Prostate gland (tissue), 2 donors: ENCODE measurements around the gene SPATA6L. TPM values are rescaled to one million over a fixed set of nuclear protein-coding genes. Genes with fewer than 3 reads are reported as not detected.

Experiments used
- DNase-seq: peaks from one replicate; pipeline ENCODE4 v3.0.0-alpha.2; 2019; ENCODE audit warnings: low spot score
- H3K27ac ChIP-seq, 2 donors: fragments of 200-600 bp; sonication (generic); 2 replicates each; pipeline ENCODE4 v1.5.1; 2017 to 2019
- H3K27me3 ChIP-seq: fragments of 200-600 bp; sonication (generic); replicated peaks from 2 replicates; pipeline ENCODE4 v1.5.1; 2019; ENCODE audit not compliant: insufficient read depth
- H3K36me3 ChIP-seq, 2 donors: fragments of 200-600 bp; sonication (generic); 1 replicate in 1 of 2; 2 replicates in 1 of 2; pipeline versions ENCODE4 v1.5.1 to v1.8.1; 2017 to 2019
- H3K4me1 ChIP-seq: fragments of 200-600 bp; sonication (generic); replicated peaks from 2 replicates; pipeline ENCODE4 v1.5.1; 2019
- H3K4me3 ChIP-seq, 2 donors: fragments of 200-600 bp; sonication (generic); 2 replicates each; pipeline ENCODE4 v1.5.1; 2017 to 2019
- H3K9me3 ChIP-seq: fragments of 200-600 bp; sonication (generic); 2 replicates; pipeline ENCODE4 v1.5.1; 2017
- POLR2A ChIP-seq: fragments of 450-650 bp; IDR thresholded peaks from one replicate; pipeline ENCODE4 v1.6.1; 2016; ENCODE audit warnings: antibody characterized with exemption, mild to moderate bottlenecking
- POLR2AphosphoS5 ChIP-seq: sonication (generic); formaldehyde crosslinking; IDR thresholded peaks from one replicate; pipeline ENCODE4 v1.6.1; 2017; ENCODE audit warnings: antibody characterized with exemption
- WGBS: methylation state at CpG from one replicate; pipeline ENCODE4 v1.1.5; 2018; 5-methylcytosine and 5-hydroxymethylcytosine counted together
- intact Hi-C: fragments of 100-400 bp; cut with DNase I; formaldehyde crosslinking; loops from one replicate; pipeline ENCODE4 v1.14.2; 2022
- total RNA-seq, 2 donors: library from RNA; depleted of rRNA; stranded (reverse); fragments of >200 nt; gene quantifications; one replicate each; pipeline ENCODE4 v1.1.0, GENCODE V29; 2016
- TF ChIP-seq, protein P1 (sequence below), 4 experiments: fragments of 200-600 bp in 2 of 4; fragments of 450-650 bp in 2 of 4; sonication (generic) in 2 of 4; IDR thresholded peaks; 1 replicate in 3 of 4; 2 replicates in 1 of 4; pipeline ENCODE4 v1.5.1; 2016 to 2019; ENCODE audit warnings: antibody characterized with exemption in 4 of 4, mild to moderate bottlenecking in 2 of 4, moderate library complexity in 2 of 4

SPATA6L gene
- total RNA-seq, 2 donors from 2014 or later, result 3.1 to 6.2 TPM

DNA sequence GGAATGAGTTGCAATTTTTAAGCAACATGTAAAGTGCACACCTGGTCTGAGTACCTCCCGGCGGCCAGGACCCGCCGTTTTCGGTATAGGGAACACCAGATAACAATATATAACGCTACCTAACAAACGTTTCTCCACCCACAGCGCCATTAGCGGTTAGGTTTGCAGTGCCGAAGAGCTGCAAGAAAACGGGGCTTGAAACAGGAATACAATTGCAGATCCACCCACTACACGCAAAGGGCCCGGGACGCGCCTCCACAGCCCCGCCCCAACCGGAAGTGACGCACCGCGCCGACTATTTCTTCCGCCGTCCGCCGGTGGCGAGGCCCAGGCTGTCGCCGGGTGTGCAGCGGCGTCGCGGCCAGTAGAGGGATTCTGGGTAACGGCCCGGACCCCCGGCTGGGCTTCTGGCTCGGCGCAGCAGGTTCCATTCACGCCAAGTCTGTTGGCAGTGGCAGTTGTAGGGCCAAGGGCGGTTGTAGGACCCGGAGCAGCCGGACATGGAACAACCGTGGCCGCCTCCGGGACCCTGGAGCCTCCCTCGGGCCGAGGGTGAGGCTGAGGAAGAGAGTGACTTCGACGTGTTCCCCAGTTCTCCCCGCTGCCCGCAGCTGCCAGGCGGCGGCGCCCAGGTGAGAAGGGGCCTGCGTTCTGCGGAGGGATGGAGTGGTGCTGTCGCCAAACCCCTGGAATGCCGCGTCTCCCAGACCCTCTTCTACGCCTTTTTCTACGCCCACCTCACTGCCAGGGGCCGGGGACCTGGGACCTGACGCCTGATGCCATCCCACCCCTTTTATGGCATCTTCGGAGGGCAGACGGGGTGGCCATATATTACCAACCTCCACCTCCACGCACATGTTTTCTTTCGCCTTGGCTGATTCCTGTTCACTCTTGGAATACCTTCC is 13.2 kb upstream of the SPATA6L start, which contains the start of gene CDC37L1:
TSS of gene CDC37L1 (plus strand) at position 302 of the 905 bp plus-strand sequence. CDS start at position 501, 199 bp downstream.
- H3K27ac ChIP-seq, result peak within 1 kb of the TSS; percentile 94 to 98
- H3K4me1 ChIP-seq, result no peaks in the 10 kb centered on the region
- TF ChIP-seq, protein P1, sequence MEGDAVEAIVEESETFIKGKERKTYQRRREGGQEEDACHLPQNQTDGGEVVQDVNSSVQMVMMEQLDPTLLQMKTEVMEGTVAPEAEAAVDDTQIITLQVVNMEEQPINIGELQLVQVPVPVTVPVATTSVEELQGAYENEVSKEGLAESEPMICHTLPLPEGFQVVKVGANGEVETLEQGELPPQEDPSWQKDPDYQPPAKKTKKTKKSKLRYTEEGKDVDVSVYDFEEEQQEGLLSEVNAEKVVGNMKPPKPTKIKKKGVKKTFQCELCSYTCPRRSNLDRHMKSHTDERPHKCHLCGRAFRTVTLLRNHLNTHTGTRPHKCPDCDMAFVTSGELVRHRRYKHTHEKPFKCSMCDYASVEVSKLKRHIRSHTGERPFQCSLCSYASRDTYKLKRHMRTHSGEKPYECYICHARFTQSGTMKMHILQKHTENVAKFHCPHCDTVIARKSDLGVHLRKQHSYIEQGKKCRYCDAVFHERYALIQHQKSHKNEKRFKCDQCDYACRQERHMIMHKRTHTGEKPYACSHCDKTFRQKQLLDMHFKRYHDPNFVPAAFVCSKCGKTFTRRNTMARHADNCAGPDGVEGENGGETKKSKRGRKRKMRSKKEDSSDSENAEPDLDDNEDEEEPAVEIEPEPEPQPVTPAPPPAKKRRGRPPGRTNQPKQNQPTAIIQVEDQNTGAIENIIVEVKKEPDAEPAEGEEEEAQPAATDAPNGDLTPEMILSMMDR (IDR thresholded peaks at IDR 0.05), result peak; percentile 27 to 88 (median 70)
- peak; percentile 98 for TF ChIP-seq POLR2AphosphoS5
- TF ChIP-seq POLR2A, result peak; percentile 99
- peak within 1 kb of the TSS; percentile 54 to 92 for H3K4me3 ChIP-seq
- H3K27me3 ChIP-seq, result no peaks in the 10 kb centered on the region
- no peaks in the 10 kb centered on the region for H3K9me3 ChIP-seq
- WGBS, result under 1% methylated on average over 59 of the region's 66 CpGs
- DNase-seq, result peak; percentile 98
- no peaks in the 10 kb centered on the region for H3K36me3 ChIP-seq
- intact Hi-C loops, result loop anchor here (10.0 kb wide), 1 partner anchor 945 kb away; the partner anchor contains the start of gene RIC1

DNA sequence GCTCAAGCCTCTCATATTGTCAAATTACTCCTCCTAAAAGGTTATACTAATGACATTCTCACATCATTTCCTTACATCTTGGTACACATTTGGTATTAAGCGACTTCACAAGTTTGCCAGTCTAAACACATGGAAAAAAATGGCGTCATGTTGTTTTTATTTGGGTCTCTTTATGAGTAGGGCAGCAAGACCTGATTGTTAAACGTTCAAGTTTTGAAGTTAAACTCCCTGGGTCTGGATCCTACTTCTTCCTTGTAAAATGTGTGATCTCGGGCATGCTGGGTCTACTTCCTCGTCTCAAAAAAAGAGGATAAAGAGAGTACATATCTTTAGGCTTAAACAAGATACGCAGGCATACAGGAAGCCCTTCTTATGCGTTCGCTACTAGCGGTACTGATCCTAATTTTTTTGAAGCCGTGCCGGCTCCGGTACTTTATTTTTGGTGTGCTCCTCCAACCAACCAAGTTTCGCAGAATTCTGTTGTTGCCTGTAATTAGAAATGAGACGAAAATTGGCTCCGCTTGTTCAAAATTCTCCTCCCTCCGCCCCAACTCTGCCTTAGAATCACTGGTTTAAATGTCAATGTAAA is 12.5 kb upstream of the SPATA6L start:
- no peaks in the 10 kb centered on the region for H3K4me1 ChIP-seq
- no peaks in the 10 kb centered on the region for H3K36me3 ChIP-seq
- no peaks in the 10 kb centered on the region for H3K27me3 ChIP-seq
- H3K4me3 ChIP-seq, result peak overlapping the region; percentile 54 to 92
- no peak for DNase-seq
- intact Hi-C loops, result loop anchor here (10.0 kb wide), 1 partner anchor 946 kb away; the partner anchor contains the start of gene RIC1
- no peak for TF ChIP-seq POLR2A
- no peak for TF ChIP-seq POLR2AphosphoS5
- TF ChIP-seq, protein P1 (IDR thresholded peaks at IDR 0.05), result no peak
- H3K9me3 ChIP-seq, result no peaks in the 10 kb centered on the region
- H3K27ac ChIP-seq, result peak overlapping the region; percentile 94 to 98
- WGBS, result 0% methylated on average over 16 of the region's 16 CpGs

DNA sequence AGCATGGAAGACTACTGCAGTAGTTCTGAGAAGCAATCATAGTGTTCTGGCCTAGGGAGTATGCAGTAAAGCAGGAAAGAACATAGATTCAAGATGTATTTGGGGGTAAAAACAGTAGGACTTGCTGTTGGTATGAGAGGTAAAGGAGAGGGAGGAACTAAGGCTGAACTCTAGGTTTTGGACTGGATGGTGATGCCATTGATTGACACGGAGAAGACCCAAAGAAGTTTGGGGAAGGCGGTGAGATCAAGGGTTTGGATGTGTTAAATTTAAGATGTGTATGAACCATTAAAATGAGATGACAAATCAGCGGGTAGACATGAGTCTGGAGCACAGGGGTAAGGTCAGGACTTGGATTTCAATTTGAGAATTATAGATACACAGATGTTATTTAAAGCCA is 11.1 kb upstream of the SPATA6L start:
- no peak overlapping the region for H3K4me3 ChIP-seq
- DNase-seq, result no peak
- intact Hi-C loops, result loop anchor here (10.0 kb wide), 1 partner anchor 947 kb away; the partner anchor contains the start of gene RIC1
- H3K36me3 ChIP-seq, result no peaks in the 10 kb centered on the region
- peak overlapping the region; percentile 94 to 98 for H3K27ac ChIP-seq
- no peaks in the 10 kb centered on the region for H3K4me1 ChIP-seq
- 80% methylated on average over 3 of the region's 3 CpGs for WGBS
- H3K9me3 ChIP-seq, result no peaks in the 10 kb centered on the region
- TF ChIP-seq, protein P1 (IDR thresholded peaks at IDR 0.05), result no peak
- TF ChIP-seq POLR2AphosphoS5 (no peak), POLR2A (no peak)
- no peaks in the 10 kb centered on the region for H3K27me3 ChIP-seq

DNA sequence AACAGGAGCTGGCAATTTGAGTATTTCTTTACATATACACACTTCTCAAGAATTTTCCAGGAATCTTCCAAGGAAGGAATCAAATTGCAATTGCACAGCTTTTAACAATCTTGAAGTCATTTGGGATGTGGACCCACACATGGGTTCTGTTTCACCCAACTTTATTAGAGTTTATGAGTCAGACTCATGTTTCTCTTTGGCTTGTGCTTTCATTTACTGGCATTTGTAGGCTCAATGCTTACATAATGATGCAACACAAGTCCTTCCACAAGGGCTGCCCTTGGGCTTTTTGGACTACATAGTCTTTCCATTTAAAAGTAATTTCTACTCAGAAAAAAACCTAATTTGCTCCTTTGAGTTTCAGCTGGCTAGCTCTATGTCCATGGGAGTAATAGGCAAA is 8.5 kb upstream of the SPATA6L start:
- Histone ChIP-seq H3K27ac (peak overlapping the region in 1 of 2 donors; percentile 12), H3K4me3 (no peak overlapping the region), H3K9me3 (no peaks in the 10 kb centered on the region), H3K4me1 (no peaks in the 10 kb centered on the region), H3K36me3 (no peaks in the 10 kb centered on the region), H3K27me3 (no peaks in the 10 kb centered on the region)
- DNase-seq, result peak; percentile 42
- intact Hi-C loops, result loop anchor here (10.0 kb wide), 1 partner anchor 950 kb away; the partner anchor contains the start of gene RIC1
- TF ChIP-seq POLR2AphosphoS5, result peak; percentile 89
- TF ChIP-seq, protein P1 (IDR thresholded peaks at IDR 0.05), result peak in 1 of 4 experiments; percentile 6
- TF ChIP-seq POLR2A, result no peak
